Stimulated activated memory B cell treated with anti-CD40 and anti-IgM and Interleukin-4, amounts not matched to agents 10 μg/mL and 1 μg/mL and 100 μg/mL, for 72 hours (primary cell): ENCODE measurements around the gene TCP11L2.
"Not testable (repeated sequence)": the region's sequence is repeated elsewhere in the genome, so short reads cannot be mapped to it uniquely, and the experiment has no call there.

Experiments
- ATAC-seq: fragments of 150-1000 bp; cut with Tn5 transposase; 2 replicates; pipeline ENCODE4 v1.10.0; 2021
- H3K27ac Mint-ChIP-seq: one replicate; pipeline ENCODE4 v1.8.0; 2022; ENCODE audit warnings: mild to moderate bottlenecking, mixed read lengths
- H3K27me3 Mint-ChIP-seq: one replicate; pipeline ENCODE4 v1.8.0; 2022; ENCODE audit warnings: mixed read lengths
- H3K36me3 Mint-ChIP-seq: one replicate; pipeline ENCODE4 v1.8.0; 2022; ENCODE audit warnings: mixed read lengths
- H3K4me1 Mint-ChIP-seq: one replicate; pipeline ENCODE4 v1.8.0; 2022; ENCODE audit warnings: mixed read lengths
- H3K4me3 Mint-ChIP-seq: one replicate; pipeline ENCODE4 v1.8.0; 2022; ENCODE audit warnings: mild to moderate bottlenecking, moderate library complexity, mixed read lengths
- H3K9me3 Mint-ChIP-seq: one replicate; pipeline ENCODE4 v1.8.0; 2022; ENCODE audit warnings: mixed read lengths

The TCP11L2 gene

GRCh38 chr12:106276032-106276740, 26.3 kb upstream of the TCP11L2 start:
- peak; percentile 94 for ATAC-seq
- no peaks in the 10 kb centered on the region for H3K27me3 Mint-ChIP-seq
- peak overlapping the region; percentile 67 for H3K4me3 Mint-ChIP-seq
- peak overlapping the region; percentile 89 for H3K27ac Mint-ChIP-seq
- no peaks in the 10 kb centered on the region for H3K36me3 Mint-ChIP-seq
- peaks cover 41% of the 10 kb centered on the region for H3K4me1 Mint-ChIP-seq
- H3K9me3 Mint-ChIP-seq: no peaks in the 10 kb centered on the region

GRCh38 chr12:106280106-106280505, 22.4 kb upstream of the TCP11L2 start:
- no peak for ATAC-seq
- H3K27ac Mint-ChIP-seq: no peak overlapping the region
- peaks cover 5% of the 10 kb centered on the region for H3K9me3 Mint-ChIP-seq
- peaks cover 53% of the 10 kb centered on the region for H3K4me1 Mint-ChIP-seq
- no peaks in the 10 kb centered on the region for H3K36me3 Mint-ChIP-seq
- H3K27me3 Mint-ChIP-seq: no peaks in the 10 kb centered on the region
- no peak overlapping the region for H3K4me3 Mint-ChIP-seq

- no peak for ATAC-seq
- Mint-ChIP-seq H3K36me3 (no peaks in the 10 kb centered on the region), H3K4me1 (peaks cover 54% of the 10 kb centered on the region), H3K9me3 (peaks cover 5% of the 10 kb centered on the region), H3K27ac (no peak overlapping the region), H3K27me3 (no peaks in the 10 kb centered on the region), H3K4me3 (no peak overlapping the region)
Observed at GRCh38 chr12:106281056-106281782, 21.3 kb upstream of the TCP11L2 start.

GRCh38 chr12:106281804-106282203, 20.7 kb upstream of the TCP11L2 start:
- H3K9me3 Mint-ChIP-seq: peaks cover 5% of the 10 kb centered on the region
- ATAC-seq: no peak
- no peak overlapping the region for H3K27ac Mint-ChIP-seq
- H3K27me3 Mint-ChIP-seq: no peaks in the 10 kb centered on the region
- no peak overlapping the region for H3K4me3 Mint-ChIP-seq
- H3K4me1 Mint-ChIP-seq: peaks cover 52% of the 10 kb centered on the region
- H3K36me3 Mint-ChIP-seq: no peaks in the 10 kb centered on the region

- no peaks in the 10 kb centered on the region for H3K27me3 Mint-ChIP-seq
- peaks cover 5% of the 10 kb centered on the region for H3K9me3 Mint-ChIP-seq
- no peaks in the 10 kb centered on the region for H3K36me3 Mint-ChIP-seq
- peak overlapping the region; percentile 6 for H3K27ac Mint-ChIP-seq
- H3K4me3 Mint-ChIP-seq: no peak overlapping the region
- ATAC-seq: peak; percentile 80
- H3K4me1 Mint-ChIP-seq: peaks cover 48% of the 10 kb centered on the region
Observed at GRCh38 chr12:106282457-106283097, 20.0 kb upstream of the TCP11L2 start.

GRCh38 chr12:106284358-106285105, 18.0 kb upstream of the TCP11L2 start:
- H3K4me3 Mint-ChIP-seq: no peak overlapping the region
- peaks cover 48% of the 10 kb centered on the region for H3K4me1 Mint-ChIP-seq
- no peak for ATAC-seq
- peak overlapping the region; percentile 6 for H3K27ac Mint-ChIP-seq
- H3K27me3 Mint-ChIP-seq: no peaks in the 10 kb centered on the region
- H3K36me3 Mint-ChIP-seq: no peaks in the 10 kb centered on the region
- peaks cover 5% of the 10 kb centered on the region for H3K9me3 Mint-ChIP-seq

GRCh38 chr12:106285982-106286381, 16.6 kb upstream of the TCP11L2 start:
- no peaks in the 10 kb centered on the region for H3K36me3 Mint-ChIP-seq

GRCh38 chr12:106286576-106287162, 15.9 kb upstream of the TCP11L2 start:
- not testable (repeated sequence) for H3K4me3 Mint-ChIP-seq, H3K9me3 Mint-ChIP-seq

More at GRCh38 chr12:106285982-106286381, 16.6 kb upstream of the TCP11L2 start:
- Mint-ChIP-seq H3K27me3 (no peaks in the 10 kb centered on the region), H3K4me1 (peaks cover 48% of the 10 kb centered on the region), H3K9me3 (peaks cover 5% of the 10 kb centered on the region), H3K27ac (peak overlapping the region; percentile 64), H3K4me3 (peak overlapping the region; percentile 4)
- ATAC-seq: peak; percentile 77

GRCh38 chr12:106287364-106287763, 15.2 kb upstream of the TCP11L2 start:
- peaks cover 44% of the 10 kb centered on the region for H3K4me1 Mint-ChIP-seq
- H3K27me3 Mint-ChIP-seq: no peaks in the 10 kb centered on the region
- ATAC-seq: no peak
- H3K27ac Mint-ChIP-seq: peak overlapping the region; percentile 64
- H3K36me3 Mint-ChIP-seq: no peaks in the 10 kb centered on the region
- H3K4me3 Mint-ChIP-seq: no peak overlapping the region
- peaks cover under 1% of the 10 kb centered on the region for H3K9me3 Mint-ChIP-seq

More at GRCh38 chr12:106286576-106287162, 15.9 kb upstream of the TCP11L2 start:
- H3K36me3 Mint-ChIP-seq, ATAC-seq, H3K27me3 Mint-ChIP-seq: not testable (repeated sequence)
- Mint-ChIP-seq H3K4me1 (peaks cover 48% of the 10 kb centered on the region), H3K27ac (peak overlapping the region; percentile 64)

GRCh38 chr12:106288101-106288493, 14.4 kb upstream of the TCP11L2 start:
- H3K4me1 Mint-ChIP-seq: peaks cover 37% of the 10 kb centered on the region
- no peak overlapping the region for H3K4me3 Mint-ChIP-seq
- H3K36me3 Mint-ChIP-seq: no peaks in the 10 kb centered on the region
- H3K27ac Mint-ChIP-seq: peak overlapping the region; percentile 64
- H3K9me3 Mint-ChIP-seq: no peaks in the 10 kb centered on the region
- ATAC-seq: no peak
- H3K27me3 Mint-ChIP-seq: no peaks in the 10 kb centered on the region

- peak overlapping the region; percentile 64 for H3K27ac Mint-ChIP-seq
- ATAC-seq: peak; percentile 58
Observed at GRCh38 chr12:106288494-106289195, 13.9 kb upstream of the TCP11L2 start.

GRCh38 chr12:106289196-106289681, 13.3 kb upstream of the TCP11L2 start:
- Mint-ChIP-seq H3K27ac (peak overlapping the region; percentile 64), H3K27me3 (no peaks in the 10 kb centered on the region), H3K4me3 (no peak overlapping the region), H3K9me3 (no peaks in the 10 kb centered on the region), H3K36me3 (no peaks in the 10 kb centered on the region), H3K4me1 (peaks cover 33% of the 10 kb centered on the region)
- no peak for ATAC-seq

More at GRCh38 chr12:106288494-106289195, 13.9 kb upstream of the TCP11L2 start:
- no peak overlapping the region for H3K4me3 Mint-ChIP-seq
- H3K4me1 Mint-ChIP-seq: peaks cover 35% of the 10 kb centered on the region
- H3K27me3 Mint-ChIP-seq: no peaks in the 10 kb centered on the region
- no peaks in the 10 kb centered on the region for H3K9me3 Mint-ChIP-seq
- H3K36me3 Mint-ChIP-seq: no peaks in the 10 kb centered on the region

- Mint-ChIP-seq H3K9me3 (no peaks in the 10 kb centered on the region), H3K27ac (no peak overlapping the region), H3K27me3 (no peaks in the 10 kb centered on the region), H3K36me3 (no peaks in the 10 kb centered on the region), H3K4me3 (no peak overlapping the region), H3K4me1 (peaks cover 19% of the 10 kb centered on the region)
- ATAC-seq: no peak
Observed at GRCh38 chr12:106290666-106291065, 11.9 kb upstream of the TCP11L2 start.

GRCh38 chr12:106291342-106291741, 11.2 kb upstream of the TCP11L2 start:
- H3K4me3 Mint-ChIP-seq: no peak overlapping the region
- H3K36me3 Mint-ChIP-seq: no peaks in the 10 kb centered on the region
- H3K9me3 Mint-ChIP-seq: no peaks in the 10 kb centered on the region
- H3K27me3 Mint-ChIP-seq: no peaks in the 10 kb centered on the region
- ATAC-seq: no peak
- no peak overlapping the region for H3K27ac Mint-ChIP-seq
- H3K4me1 Mint-ChIP-seq: peaks cover 12% of the 10 kb centered on the region
